IMR-90 (cell line): ENCODE results near the gene VDAC1.

Experiments
- CTCF ChIP-seq: conservative IDR thresholded peaks from 2 replicates; pipeline ENCODE4 v1.5.1; 2012; ENCODE audit warnings: mild to moderate bottlenecking, low read depth, low read length, improper control_type of control experiment
- POLR2A ChIP-seq: IDR thresholded peaks from 2 replicates; pipeline ENCODE4 v1.6.1; 2012; ENCODE audit warnings: mild to moderate bottlenecking, low read depth, low read length

GRCh38 chr5:134019636-134020035 lies 14.9 kb upstream of the VDAC1 start:
- TF ChIP-seq CTCF: no peak
- no peak for TF ChIP-seq POLR2A
